Erythroblast (primary cell): ENCODE measurements around the gene VWC2.
"Not testable (repeated sequence)": the region's sequence is repeated elsewhere in the genome, so short reads cannot be mapped to it uniquely, and the experiment has no call there.

Source experiments
- DNase-seq, 2 experiments: peaks; one replicate each; lab custom pipeline; 2025; lab: John Stamatoyannopoulos, UW
- GATA1 ChIP-seq: IDR thresholded peaks from 2 replicates; pipeline ENCODE4 v1.6.1; 2011; ENCODE audit warnings: low read depth, mild to moderate bottlenecking, control low read depth, low read length, moderate library complexity
- POLR2A ChIP-seq: IDR thresholded peaks from 2 replicates; pipeline ENCODE4 v1.6.1; 2011; ENCODE audit warnings: mild to moderate bottlenecking, low read length

The VWC2 gene

GRCh38 chr7:49850921-49851613, 77.6 kb downstream of the VWC2 start:
- no peak for DNase-seq
- TF ChIP-seq POLR2A (no peak), GATA1 (no peak)

DNA sequence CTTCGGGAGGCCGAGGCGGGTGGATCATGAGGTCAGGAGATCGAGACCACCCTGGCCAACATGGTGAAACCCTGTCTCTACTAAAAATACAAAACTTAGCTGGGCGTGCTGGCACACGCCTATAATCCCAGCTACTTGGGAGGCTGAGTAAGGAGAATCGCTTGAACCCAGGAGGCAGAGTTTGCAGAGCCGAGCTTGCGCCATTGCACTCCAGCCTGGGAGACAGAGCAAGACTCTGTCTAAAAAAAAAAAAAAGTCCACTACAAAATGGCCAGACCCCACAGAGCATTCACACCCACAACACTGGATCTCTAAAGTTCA, 78.1 kb downstream of the VWC2 start:
- DNase-seq, result not testable (repeated sequence)

DNA sequence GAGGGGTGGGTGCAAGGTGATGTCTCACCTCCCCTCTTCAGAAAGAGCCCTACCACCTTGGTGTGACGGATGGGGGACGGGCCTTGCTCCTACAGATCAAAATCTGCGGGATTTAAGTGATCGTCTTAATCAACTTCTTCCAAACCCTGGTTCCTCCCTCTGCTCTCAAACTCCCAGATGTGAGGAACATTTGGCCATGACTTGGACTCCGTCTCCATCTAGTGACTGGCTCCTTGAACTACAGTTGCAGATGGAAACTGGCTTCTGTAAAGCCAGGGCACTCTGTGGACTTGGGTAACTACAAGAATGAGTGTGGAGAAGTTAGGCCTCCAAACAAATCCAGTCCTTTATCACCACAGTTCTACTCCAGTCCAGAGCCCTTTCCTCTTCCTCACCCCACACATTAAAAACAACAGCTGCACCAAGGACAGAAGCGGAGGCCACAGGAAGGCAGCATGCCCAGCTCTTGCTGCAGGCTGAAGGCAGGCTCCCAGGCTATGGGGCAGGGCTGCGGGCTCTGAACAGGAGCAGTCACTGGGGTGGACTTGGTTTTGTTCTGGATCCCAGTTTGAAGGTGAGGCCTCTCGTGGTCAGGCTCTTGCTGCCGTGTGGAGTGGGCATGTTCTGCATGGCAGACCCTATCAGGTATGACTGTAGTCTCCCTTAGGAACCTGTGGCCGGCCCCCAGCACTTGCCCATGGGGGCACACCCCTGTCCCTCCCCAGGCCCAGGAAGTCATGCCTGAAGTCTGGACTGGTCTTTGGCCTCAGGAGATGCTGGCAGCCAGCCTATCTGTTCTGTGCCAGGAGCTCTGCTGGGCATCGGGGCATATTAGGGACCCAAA, 79.4 kb downstream of the VWC2 start:
- peak; percentile 17 to 48 for DNase-seq
- no peak for TF ChIP-seq POLR2A
- no peak for TF ChIP-seq GATA1

DNA sequence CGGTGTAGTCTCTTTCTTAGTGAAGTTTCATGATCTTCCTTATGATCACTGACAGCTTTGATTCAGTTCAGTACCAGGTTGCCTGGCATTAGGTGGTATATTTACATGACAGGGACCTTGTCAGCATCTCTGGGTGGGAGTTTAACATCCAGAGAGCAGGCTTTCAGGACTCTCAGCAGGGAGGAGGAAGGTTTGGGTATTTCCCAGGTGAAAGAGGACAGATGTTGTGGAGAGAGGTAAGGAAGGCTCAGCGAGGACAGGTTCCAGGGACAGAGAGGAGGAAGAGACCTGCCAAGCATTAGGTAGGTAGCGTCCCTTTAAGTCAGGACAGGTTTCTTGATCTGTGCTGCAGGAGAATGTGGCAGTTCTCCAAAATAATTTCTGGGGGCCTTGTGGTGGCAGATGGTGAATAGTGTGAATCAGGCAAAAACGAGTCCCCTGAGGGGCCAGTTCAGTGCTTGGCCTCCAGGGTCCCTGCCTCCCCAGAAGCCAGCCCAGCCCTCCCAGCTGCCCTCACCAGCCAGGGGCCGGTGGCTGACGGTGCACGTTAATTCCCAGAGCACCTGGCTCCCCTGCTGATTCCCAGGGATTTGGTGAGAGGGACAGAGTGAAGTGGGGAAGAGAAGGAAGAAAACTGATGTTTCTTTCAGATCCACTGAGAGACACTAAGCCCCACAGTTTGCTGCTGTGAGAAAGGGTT, 82.0 kb downstream of the VWC2 start:
- no peak for TF ChIP-seq GATA1
- no peak for DNase-seq

DNA sequence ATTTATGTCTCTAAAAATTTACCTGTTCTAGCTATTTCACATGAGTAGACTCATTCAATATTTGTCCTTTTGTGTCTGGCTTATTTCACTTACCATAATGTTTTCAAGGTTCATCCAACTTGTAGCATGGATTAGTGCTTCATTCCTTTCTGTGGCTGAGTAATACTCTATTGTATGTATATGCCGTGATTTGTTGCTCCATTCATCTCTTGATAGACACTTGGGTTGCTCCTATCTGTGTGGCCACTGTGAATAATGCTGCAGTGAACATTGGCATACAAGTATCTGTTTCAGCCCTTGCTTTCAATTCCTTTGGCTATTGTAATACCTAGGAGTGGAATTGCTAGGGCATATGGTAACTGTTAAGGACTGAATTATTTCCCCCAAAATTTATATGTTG, 86.9 kb downstream of the VWC2 start:
- DNase-seq, result no peak

GRCh38 chr7:49866076-49866735, 92.8 kb downstream of the VWC2 start:
- DNase-seq, result no peak
- TF ChIP-seq GATA1 (no peak), POLR2A (no peak)

More for the DNA sequence above, 86.9 kb downstream of the VWC2 start:
- no peak for TF ChIP-seq POLR2A

GRCh38 chr7:49866910-49867309, 93.5 kb downstream of the VWC2 start:
- TF ChIP-seq GATA1 (no peak), POLR2A (no peak)
- DNase-seq, result no peak

- TF ChIP-seq GATA1 (no peak), POLR2A (no peak)
- DNase-seq, result no peak
Measured at GRCh38 chr7:49873420-49873819, 100.0 kb downstream of the VWC2 start.

DNA sequence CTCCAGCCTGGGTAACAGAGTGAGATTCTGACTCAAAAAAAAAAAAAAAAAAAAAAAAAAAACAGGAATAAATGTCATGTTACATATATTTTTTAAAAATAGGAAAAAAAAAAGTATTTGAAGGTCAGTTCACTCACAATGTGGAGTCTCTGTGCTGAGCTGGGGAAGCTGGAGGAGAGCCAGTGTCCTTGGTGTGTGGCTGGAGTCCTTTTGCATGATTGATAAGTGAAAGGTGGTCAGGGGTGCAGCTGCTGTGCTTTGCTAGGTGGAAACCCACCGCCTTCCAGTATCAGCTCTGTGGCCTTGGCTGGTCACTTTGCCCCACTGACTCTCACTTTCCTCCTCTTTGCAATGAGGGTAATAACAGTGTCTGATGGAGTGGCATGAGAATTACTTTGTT, 101.9 kb downstream of the VWC2 start:
- DNase-seq, result no peak
- TF ChIP-seq GATA1 (no peak), POLR2A (no peak)

DNA sequence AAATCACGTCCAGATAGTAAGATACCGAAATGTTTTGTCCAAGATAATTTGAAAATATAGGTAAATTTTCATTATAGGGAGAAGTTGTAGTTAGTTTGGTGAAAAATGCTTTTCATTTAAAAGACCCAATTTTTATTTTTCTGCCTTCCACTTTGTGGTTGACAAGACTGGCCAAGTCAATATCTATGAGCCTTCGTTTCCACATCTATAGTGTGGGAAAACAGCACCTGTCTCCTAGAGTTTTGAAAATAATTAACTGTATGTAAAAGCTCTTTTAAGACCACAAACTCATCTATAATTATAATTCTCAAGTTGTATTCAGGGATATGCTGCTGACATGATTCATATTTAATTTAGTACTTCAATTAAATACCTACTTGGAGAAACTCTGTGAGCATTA, 102.8 kb downstream of the VWC2 start:
- no peak for TF ChIP-seq GATA1
- TF ChIP-seq POLR2A, result no peak
- DNase-seq, result no peak

DNA sequence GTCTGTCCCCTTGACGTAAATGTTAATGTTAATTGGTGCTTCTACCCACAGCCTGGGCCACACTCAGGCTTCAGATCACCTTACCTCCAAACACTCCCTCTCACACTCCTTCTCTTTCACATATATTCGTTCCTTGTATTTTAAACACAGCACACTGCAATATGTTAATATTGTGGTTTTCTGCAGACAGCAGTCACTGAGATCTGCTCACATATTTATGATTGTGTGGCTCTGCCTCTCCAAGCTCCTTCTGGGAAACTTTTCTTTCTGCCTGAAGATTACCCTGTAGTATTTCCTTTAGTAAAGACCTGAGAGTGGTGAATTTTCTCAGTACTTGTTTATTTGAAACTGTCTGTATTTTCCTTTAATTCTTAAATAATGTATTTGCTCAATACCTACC, 104.7 kb downstream of the VWC2 start:
- DNase-seq, result no peak
- TF ChIP-seq GATA1 (no peak), POLR2A (no peak)

DNA sequence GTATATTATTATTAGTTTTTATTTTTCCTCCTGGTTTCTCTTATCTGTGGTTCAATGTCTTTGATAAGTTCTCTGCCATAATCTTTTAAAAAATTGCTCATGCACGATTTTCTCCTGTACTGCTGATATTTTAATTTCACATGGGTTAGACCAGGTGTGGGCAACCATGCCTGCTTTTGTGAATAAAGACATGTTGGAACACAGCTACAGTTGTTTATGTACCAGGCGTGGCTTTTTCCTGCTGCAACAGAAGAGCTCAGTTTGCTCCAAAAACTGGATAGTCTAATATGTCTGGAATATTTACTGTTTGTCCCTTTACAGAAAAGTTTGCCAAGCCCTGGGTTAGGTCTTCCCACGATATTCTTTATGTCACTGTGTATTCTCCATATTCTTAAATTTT, 105.2 kb downstream of the VWC2 start:
- DNase-seq, result no peak
- TF ChIP-seq GATA1 (no peak), POLR2A (no peak)

DNA sequence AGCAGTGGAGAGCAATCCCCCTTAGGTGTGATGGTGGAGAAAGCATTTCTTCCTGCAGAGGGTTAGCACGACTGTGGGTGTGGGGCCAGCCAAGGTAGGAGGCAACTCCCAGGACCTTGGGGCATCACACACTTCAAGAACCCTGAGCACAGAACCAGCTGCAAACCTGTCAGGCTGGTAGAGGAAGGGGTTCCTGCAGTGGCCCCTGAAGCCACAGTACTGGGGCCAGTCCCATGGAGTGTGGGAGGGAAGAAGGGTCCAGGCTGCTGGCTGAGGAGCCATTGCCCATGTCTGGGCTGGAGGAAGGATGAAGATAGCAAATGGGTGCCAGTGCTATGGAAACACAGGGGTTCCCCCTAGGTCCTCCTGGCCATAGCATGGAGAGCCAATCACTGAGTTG, 110.5 kb downstream of the VWC2 start:
- no peak for DNase-seq
- TF ChIP-seq POLR2A, result no peak
- no peak for TF ChIP-seq GATA1

GRCh38 chr7:49885593-49886285, 112.3 kb downstream of the VWC2 start:
- TF ChIP-seq POLR2A, result no peak
- no peak for TF ChIP-seq GATA1
- no peak for DNase-seq
